Measurements from ENCODE around the gene CEP350. TPM values are rescaled to one million over a fixed set of nuclear protein-coding genes. Genes with fewer than 3 reads are reported as not detected.

The CEP350 gene
- total and polyA plus RNA-seq, 10 of the 15 experiments (the other 5 are each of a cell fraction or from before 2014, with no cell fraction given), result 5.2 to 46.0 (median 23.1) TPM

GRCh38 chr1:179939941-179940340, 14.7 kb upstream of the CEP350 start:
- SMC1A ChIA-PET (ENCODE audit: uncharacterized antibody, unreplicated experiment), result interaction anchor here (1.0 to 1.4 kb wide), 2 partner anchors 11 to 94 kb away, joined by 3 to 4 read pairs; no protein-coding TSS in a partner anchor
- TF ChIP-seq GATAD2B (conservative IDR thresholded peaks at IDR 0.05; ENCODE audit: low read depth) (no peak), ZNF207 (IDR thresholded peaks at IDR 0.05; ENCODE audit: borderline replicate concordance) (no peak), PKNOX1 (IDR thresholded peaks at IDR 0.05) (no peak), NFIC (IDR thresholded peaks at IDR 0.05; ENCODE audit: low read depth, low read length) (no peak), ATF7 (IDR thresholded peaks at IDR 0.05; ENCODE audit: low read depth) (no peak), POU2F2 (IDR thresholded peaks at IDR 0.05; ENCODE audit: borderline replicate concordance, low read depth, low read length) (no peak), MEF2A (IDR thresholded peaks at IDR 0.05; ENCODE audit: insufficient read depth, low read depth, low read length) (no peak), WRNIP1 (IDR thresholded peaks at IDR 0.05; ENCODE audit: borderline replicate concordance, low read depth, low read length) (no peak), ZBTB4 (CRISPR knock-in tag; IDR thresholded peaks at IDR 0.05) (no peak), POLR2A (IDR thresholded peaks at IDR 0.05; ENCODE audit: low read depth, low read length) (no peak), NR2C1 (IDR thresholded peaks at IDR 0.05) (no peak), BCL3 (IDR thresholded peaks at IDR 0.05; ENCODE audit: borderline replicate concordance, insufficient read depth, low read depth, low read length, poor library complexity, severe bottlenecking) (no peak), USF2 (IDR thresholded peaks at IDR 0.05; ENCODE audit: borderline replicate concordance, low read depth, low read length) (no peak), ZNF384 (IDR thresholded peaks at IDR 0.05; ENCODE audit: borderline replicate concordance, low read depth, low read length) (no peak), RFX5 (IDR thresholded peaks at IDR 0.05; ENCODE audit: low read depth, low read length) (no peak)
- ATAC-seq (no peak), DNase-seq (ENCODE audit: low read depth, low spot score) (no peak), FAIRE-seq (no peak)
- BruUV-seq (replicated peaks), result no TSS peak
- Histone ChIP-seq H2AFZ (ENCODE audit: control insufficient read depth, low read depth, low read length) (no peak overlapping the region), H3K9ac (ENCODE audit: control insufficient read depth, insufficient read depth, low read length) (no peak overlapping the region), H3K9me3 (replicated peaks; ENCODE audit: control insufficient read depth, insufficient read depth, low read length) (no peaks in the 10 kb centered on the region), H4K20me1 (ENCODE audit: control insufficient read depth, insufficient read depth) (no peaks in the 10 kb centered on the region), H3K4me1 (ENCODE audit: control insufficient read depth, insufficient read depth, low read length) (no peaks in the 10 kb centered on the region), H3K27ac (ENCODE audit: control insufficient read depth, insufficient read depth) (no peak overlapping the region), H3K79me2 (ENCODE audit: control insufficient read depth, insufficient read depth, low read length) (no peaks in the 10 kb centered on the region), H3K4me2 (ENCODE audit: control insufficient read depth, insufficient read depth) (no peak overlapping the region), H3K36me3 (ENCODE audit: control insufficient read depth in 2 of 2, insufficient read depth in 2 of 2, low read length in 1 of 2) (no peaks in the 10 kb centered on the region), H3K4me3 (no peak overlapping the region), H3K27me3 (replicated peaks in 1 of 2; ENCODE audit: control insufficient read depth in 2 of 2, insufficient read depth in 2 of 2, low read length in 1 of 2) (no peaks in the 10 kb centered on the region)
- intact Hi-C loops (cut with micrococcal nuclease; ENCODE audit: unreplicated experiment), result no loop called here
- RAD21 ChIA-PET (ENCODE audit: unreplicated experiment), result no interaction called here
- 100% methylated on average over 1 of the region's 1 CpG for WGBS (ENCODE audit: insufficient coverage, insufficient replicate concordance, low lambda C conversion rate, missing lambda C conversion rate)
- POLR2A ChIA-PET, result no interaction called here
- in situ Hi-C loops (cut with MboI), result no loop called here
- CTCF ChIA-PET, result interaction anchor here (1.9 kb wide), 1 partner anchor 21 kb away, joined by 5 read pairs; no protein-coding TSS in a partner anchor

Data from GM12878 (cell line).